ENCODE results near the gene GPS1.

The GPS1 gene

DNA sequence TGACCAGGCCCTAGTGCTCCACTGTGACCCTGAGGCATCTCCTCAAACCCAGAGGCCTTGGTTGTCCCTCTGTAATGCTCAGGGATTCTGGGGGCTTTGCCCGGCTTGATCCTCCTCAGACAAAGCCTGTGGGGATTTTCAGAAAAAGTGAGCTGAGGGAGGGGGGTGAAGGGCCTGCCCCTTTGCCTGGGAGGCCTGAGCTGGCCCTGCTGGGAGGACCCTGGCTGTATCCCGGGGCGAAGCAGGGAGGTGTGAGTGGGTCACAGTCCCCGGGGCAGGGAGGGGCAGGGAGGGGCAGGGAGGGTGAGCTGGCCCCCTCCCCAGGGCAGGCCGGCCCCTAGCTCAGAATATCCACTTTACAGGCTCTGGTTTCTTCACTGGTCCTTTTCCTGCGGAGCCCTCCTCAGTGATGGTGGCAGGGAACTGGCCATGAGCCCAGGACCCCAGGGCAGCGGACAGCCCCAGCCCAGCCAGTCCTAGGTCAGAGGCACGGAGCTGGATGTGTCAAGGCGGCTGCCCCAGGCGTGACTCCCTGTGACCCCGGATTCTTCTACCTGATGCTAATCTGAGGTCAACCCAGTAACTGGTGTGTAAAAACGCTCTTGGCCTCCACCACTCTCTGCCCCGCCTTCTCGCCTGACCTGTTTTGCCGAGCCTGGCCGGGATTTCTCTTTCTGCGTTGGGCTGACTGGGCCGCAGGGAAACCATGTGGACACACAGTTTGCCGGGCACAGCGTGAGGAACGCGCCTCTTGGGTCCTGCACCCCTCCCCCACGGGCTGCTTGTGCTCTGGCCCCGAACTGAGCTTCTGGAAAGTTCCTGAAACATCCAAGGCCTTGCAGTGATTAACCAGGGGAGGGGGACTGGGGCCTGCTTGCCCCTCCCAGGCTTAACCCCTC is 52.1 kb downstream of the GPS1 start:
- DNase-seq (ENCODE audit: low read depth in 3 of 3): no peak

DNA sequence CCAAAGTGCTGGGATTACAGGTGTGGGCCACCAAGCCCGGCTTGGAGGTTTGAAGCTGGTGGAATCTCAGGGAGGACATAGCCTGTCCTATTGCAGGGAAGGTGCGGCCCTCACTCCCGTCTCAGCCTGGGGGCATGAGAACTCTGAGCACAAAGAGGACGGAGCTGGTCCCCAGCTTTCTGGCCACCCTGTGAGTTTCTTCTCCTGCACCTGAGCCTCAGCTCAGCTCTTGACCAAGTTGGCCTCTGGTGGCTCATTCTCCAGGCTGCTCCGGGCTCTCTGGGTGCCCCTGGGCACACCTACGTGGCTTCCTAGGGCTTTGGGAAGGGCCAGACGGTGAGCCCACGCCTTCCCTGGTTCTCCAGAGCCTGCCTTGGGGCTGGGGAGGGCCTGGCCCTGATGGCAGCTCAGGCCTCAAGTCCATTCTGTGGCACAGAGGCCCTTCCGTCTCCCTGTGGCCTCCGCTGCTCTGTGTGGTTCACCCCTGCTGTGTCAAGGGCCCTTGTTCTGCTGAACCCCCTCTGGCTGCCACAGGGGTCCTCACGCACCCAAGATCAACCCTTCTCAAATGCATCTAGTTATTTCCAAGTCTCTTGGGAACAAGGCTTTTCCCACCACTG is 53.2 kb downstream of the GPS1 start:
- DNase-seq (ENCODE audit: low read depth in 3 of 3): no peak

DNA sequence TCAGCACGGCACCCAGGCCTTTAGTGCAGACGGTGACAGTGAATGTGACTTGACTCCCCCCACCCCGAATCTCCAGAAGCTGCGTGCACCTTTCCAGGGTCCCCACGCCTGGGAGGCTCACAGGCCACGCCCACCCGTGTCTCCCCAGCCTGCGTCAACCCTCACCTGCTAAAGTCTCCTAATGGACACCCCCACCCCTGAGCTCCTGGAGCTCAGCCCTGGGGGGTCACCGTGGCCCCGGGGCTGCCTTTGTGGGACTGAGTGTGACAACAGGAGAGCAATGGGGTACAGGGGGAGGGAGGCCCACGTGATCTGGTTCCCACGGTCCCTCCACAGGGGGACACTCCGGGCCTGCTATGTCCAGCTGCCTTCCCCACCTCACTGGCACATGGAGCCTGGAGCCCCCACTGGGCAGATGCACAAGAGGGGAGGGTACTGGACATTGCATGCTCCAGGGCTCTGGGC is 53.8 kb downstream of the GPS1 start:
- no peak for DNase-seq (ENCODE audit: low read depth in 3 of 3)

DNA sequence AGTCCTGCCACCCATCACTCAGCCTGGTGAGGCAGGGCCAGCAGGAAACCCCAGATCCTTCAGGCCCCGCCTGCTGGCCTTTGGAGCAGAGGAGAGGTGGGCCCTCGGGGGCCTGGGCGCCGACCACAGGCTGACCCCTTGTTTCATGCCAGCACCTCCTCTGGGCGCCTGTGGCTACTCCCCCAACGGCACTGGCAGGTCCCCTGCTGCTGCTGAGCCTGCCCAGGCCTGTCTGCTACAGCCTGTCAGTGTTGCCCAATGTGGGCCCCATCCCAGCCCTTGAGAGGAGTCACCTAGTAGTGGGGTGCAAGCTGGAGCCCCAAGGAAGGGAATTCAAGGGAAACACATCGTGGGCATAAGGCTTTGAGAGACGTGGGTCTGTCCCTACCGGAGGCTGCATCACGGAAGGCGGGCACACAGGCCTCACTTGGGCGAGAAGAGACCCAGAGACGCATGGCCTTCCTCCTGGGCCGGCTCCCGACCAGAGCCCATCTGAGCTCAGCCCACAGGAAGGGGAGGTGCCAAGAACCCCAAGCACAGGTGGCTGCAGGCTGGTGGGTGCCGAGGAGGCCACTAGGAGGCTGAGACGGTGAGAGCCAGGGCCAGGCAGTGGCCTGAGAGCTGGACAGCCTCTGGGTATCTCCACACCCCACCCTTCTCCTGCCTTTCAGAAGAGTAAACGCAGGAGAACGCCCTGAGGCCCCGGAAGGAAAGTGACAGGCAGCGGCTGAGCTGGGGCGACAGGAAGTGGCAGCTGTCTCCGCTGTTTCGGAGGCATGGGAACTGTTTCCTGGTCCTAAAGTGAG is 54.4 kb downstream of the GPS1 start:
- peak in 2 of 3 experiments; percentile 34 to 73 for DNase-seq (ENCODE audit: low read depth in 3 of 3)

DNA sequence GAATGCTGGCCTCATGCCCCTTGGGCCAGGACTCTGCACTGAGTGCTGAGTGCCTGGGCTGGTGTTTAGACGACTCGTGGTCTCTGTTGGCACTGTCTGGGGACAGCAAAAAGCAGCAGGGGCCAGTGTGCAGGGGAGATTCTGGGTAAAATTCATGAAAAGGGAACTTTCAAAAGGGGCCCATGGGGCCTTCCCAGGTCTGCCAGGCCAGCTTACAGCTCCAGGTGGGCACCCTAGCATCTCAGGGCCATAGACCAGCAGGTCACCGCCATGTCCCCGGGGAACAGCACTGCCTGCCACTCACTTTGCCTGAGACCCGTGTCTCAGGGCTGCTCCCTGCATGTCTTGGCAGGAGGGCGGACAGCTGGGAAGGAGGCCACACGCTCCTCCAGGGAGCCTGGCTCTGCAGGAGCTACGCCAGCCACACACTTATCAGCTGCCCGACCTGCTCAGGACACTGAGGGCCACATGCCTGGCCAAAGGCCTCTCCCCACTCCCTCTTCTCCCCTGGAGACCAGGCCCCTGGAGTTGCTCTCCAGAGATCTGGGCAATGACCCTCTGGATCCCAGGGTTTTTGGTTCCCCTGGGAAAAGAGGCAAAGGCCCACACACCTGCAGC is 55.1 kb downstream of the GPS1 start:
- DNase-seq (ENCODE audit: low read depth in 3 of 3): no peak
